Activated CD8-positive, alpha-beta memory T cell treated with anti-CD3 and anti-CD28 coated beads for 36 hours (primary cell): ENCODE results near the gene ARL2. TPM values are rescaled to one million over a fixed set of nuclear protein-coding genes. Genes with fewer than 3 reads are reported as not detected.
"Not testable (repeated sequence)": the region's sequence is repeated elsewhere in the genome, so short reads cannot be mapped to it uniquely, and the experiment has no call there.

Source experiments
- CTCF ChIA-PET: fragments of 350-600 bp; sonication (Branson Sonifier 250); formaldehyde crosslinking; loops from one replicate; lab custom pipeline; 2021; ENCODE audit warnings: antibody characterized with exemption; lab: Charles Lee
- POLR2A ChIA-PET: fragments of 350-600 bp; sonication (Branson Sonifier 250); formaldehyde crosslinking; loops from one replicate; lab custom pipeline; 2021; ENCODE audit warnings: antibody characterized with exemption; lab: Charles Lee
- total RNA-seq, 2 experiments: library from RNA; stranded (reverse); gene quantifications; one replicate each; pipeline ENCODE4 v1.2.3, GENCODE V29; 2021

Gene ARL2
- total RNA-seq = 100 to 1,000 TPM; 134 to 138 TPM

DNA sequence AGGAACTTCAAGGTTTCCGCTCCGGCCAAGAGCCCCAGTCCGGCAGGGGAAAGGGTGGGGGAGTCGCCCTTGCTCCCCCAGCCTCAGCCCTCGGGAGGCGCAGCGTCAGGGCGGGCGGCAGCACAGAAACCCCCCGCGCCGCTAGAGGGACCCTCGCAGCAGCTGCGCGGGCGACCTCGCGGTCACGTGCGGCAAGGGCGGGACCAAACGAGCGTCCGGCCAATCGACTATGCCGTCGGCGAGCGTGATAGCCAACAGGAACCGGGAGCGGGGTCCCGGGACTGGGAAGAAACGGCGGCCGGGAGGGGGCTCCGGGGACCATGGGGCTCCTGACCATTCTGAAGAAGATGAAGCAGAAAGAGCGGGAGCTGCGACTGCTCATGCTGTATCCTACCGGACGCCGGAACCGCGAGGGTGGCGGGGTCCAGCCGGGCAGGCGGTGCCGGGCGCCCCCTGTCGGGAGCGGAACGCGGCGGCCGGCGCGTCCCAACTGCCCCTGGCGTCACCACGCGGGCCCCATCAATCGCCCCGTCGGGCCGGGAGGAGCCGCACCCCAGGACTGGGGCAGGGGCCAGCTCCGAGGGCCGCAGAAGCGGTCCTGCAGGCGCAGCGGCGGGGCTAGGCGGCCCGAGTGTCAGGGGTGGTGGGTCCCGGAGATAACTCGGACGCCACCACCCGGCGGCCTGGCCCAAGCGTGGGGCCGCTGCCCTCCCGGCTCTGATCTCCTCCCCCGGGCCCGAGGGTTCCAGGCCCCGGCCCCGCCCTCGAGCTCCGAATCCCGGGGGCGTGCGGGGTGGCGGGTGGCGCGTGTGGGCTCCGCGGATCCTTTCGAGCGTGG, at the start of gene ARL2:
Gene ARL2 (plus strand): TSS at position 273 of the 838 bp plus-strand sequence. CDS start 48 bp downstream, at position 321.
- POLR2A ChIA-PET = interaction anchor here (0.6 to 2.2 kb wide), 6 partner anchors 12 to 172 kb away, joined by 3 to 7 read pairs (median 4); partner anchors contain the start of genes CDCA5, FAU, MRPL49 and ZFPL1
- CTCF ChIA-PET = interaction anchor here (0.7 to 3.5 kb wide), 41 partner anchors 8 to 846 kb away, joined by 3 to 28 read pairs (median 4); partner anchors contain the start of genes FAU, MAJIN, MRPL49 and SAC3D1

DNA sequence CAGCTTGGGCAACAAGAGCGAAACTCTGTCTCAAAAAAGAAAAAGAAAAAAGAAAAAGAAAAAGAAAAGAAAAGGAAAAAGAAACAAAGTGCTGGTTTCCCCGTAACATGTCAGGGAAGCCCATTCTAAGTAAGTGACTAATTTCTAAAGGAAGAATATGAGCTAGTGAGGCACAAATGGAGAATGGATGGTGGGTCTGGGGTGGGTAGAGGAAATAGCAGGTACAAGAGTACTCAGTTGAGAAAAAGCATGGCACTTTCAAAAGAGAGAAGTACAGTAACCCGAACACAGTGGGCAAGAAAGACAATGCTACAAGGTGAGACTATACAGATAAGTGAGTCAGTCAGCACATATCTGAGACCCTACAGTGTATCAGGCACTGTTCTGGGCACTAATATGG, 46.6 kb upstream of the ARL2 start:
- CTCF ChIA-PET = no interaction called here
- POLR2A ChIA-PET = no interaction called here

DNA sequence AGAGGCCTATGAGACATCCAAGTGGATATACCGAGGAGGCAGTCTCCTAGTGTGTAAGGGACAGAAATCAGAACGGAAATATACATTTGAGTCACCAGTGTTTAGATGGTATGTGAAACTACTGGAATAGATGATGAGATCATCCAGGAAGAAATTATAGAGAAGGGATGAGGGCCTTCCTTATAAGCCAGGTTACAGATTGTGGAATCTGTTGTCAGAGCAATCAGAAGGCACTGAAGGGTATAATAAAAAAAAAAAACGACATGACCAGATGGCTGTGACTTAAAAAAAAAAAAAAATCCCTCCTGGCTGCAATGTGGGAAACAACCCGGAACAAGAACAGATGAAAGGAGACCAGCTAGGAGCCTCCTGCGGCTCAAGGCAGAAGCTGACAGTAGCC, 44.8 kb upstream of the ARL2 start:
- CTCF ChIA-PET = no interaction called here
- POLR2A ChIA-PET = interaction anchor here (0.7 kb wide), 1 partner anchor 9 kb away, joined by 6 read pairs; no protein-coding TSS in a partner anchor

DNA sequence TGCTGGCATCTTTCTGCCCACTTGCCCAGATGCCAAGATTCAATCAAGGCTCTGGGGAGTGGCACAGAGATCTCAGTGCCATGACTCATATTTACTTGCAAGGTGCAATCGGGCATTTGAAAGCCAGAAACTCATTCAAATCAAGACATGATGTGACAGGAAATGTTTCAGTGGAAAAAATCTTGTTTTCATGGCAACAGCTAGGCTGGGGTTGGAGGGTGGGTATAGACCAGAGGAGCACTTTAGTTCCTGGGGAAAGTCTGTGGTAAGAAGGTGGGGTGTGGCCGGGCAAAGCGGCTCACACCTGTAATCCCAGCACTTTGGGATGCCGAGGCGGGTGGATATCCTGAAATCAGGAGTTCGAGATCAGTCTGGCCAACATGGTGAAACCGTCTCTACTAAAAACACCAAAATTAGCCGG, 43.2 kb upstream of the ARL2 start:
- CTCF ChIA-PET = no interaction called here
- POLR2A ChIA-PET = interaction anchor here (0.7 kb wide), 1 partner anchor 14 kb away, joined by 3 read pairs; no protein-coding TSS in a partner anchor

DNA sequence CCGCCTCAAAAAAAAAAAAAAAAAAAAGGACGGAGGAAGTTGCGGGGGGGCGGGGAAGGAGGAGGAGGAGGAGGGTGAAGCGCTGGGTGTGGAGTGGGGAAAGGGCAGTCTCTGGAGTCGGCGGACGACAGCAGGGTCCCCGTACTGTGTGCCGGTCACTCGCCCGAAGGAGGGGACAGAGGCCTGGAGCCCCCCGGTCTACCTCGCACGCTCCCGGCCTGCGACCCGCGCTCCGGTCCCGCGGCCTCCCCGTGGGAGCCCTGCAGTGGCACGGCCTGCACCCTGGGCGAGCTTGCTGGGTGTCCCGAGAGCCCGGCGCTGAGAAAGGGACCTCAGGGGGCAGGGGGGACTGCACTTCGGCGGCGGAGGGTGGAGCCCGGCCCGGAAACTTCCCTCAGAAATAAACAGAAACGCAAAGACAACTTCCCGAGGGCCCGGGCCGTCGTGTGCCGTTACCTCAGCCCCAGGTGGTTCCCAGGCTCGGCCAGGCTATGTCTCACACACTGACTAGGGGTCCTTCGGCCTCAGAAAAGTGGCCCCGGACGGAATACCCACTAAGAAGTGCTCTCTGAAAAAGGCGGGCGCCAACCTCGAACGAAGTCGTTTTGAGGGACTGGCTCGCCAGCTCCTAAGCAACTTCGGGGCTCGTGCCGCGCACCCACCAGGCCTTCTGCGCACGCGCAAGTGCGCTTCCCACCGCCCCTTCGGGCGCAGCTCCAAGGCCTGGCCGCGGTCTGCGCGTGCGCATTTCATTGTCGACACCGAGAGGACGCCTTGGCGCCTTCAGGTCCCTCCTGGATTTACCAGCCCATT, 42.3 kb upstream of the ARL2 start, which contains the start of gene MAJIN:
Gene MAJIN (minus strand): TSS at position 688 of the 813 bp plus-strand sequence. CDS start 12,703 bp downstream, outside the sequence.
- POLR2A ChIA-PET = interaction anchor here (0.7 kb wide), 1 partner anchor 15 kb away, joined by 3 read pairs; no protein-coding TSS in a partner anchor
- CTCF ChIA-PET = interaction anchor here (0.7 to 0.9 kb wide), 2 partner anchors 43 to 111 kb away, joined by 3 to 4 read pairs; partner anchors contain the start of gene ARL2

DNA sequence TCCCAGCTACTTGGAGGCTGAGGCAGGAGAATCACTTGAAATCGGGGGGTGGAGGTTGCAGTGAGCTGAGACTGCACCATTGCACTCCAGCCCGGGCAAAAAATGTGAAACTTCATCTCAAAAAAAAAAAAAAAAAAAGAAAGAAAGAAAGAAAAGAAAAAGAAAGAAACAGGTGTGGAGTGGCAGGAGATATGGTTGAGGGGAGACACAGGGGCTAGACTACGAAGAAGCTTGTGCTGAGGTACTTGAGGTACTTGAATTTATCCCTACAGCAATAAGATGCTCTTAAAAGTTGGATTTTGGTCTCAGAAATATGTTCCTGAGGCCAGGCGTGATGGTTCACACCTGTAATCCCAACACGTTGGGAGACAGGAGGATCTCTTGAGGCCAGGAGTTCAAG, 39.8 kb upstream of the ARL2 start:
- CTCF ChIA-PET = no interaction called here
- POLR2A ChIA-PET = no interaction called here

DNA sequence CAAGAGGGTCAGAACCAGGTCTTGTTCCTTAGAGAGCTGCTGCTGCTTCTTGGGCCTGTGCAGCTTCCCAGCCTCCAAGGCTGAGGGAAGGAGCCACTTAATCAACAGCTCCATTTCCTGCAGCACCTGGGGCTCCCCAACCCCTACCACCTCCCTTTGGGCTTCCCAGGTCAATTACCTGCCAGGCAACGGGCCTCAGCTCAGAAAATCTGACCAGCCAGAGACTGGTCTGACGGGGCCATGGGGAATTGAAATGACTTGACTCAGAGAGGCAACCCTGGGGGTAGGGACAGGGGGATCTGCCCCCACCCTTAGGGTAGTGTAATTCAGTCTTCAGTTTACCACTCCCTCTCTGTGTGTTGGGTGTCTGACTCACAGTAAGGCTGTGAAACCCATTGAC, 37.3 kb upstream of the ARL2 start:
- CTCF ChIA-PET = interaction anchor here (1.0 kb wide), 1 partner anchor 25 kb away, joined by 3 read pairs; no protein-coding TSS in a partner anchor
- POLR2A ChIA-PET = no interaction called here

DNA sequence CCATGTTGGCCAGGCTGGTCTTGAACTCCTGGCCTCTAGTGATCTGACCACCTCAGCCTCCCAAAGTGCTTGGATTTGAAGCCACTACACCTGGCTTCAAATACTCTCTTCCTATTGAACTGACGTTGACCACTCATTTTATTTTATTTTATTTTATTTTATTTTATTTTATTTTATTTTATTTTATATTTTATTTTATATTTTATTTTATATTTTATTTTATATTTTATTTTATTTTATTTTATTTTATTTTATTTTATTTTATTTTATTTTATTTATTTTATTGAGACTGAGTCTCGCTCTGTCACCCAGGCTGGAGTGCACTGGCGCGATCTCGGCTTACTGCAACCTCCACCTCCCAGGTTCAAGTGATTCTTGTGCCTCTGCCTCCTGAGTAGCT, 30.6 kb upstream of the ARL2 start:
- CTCF ChIA-PET = not testable (repeated sequence)

DNA sequence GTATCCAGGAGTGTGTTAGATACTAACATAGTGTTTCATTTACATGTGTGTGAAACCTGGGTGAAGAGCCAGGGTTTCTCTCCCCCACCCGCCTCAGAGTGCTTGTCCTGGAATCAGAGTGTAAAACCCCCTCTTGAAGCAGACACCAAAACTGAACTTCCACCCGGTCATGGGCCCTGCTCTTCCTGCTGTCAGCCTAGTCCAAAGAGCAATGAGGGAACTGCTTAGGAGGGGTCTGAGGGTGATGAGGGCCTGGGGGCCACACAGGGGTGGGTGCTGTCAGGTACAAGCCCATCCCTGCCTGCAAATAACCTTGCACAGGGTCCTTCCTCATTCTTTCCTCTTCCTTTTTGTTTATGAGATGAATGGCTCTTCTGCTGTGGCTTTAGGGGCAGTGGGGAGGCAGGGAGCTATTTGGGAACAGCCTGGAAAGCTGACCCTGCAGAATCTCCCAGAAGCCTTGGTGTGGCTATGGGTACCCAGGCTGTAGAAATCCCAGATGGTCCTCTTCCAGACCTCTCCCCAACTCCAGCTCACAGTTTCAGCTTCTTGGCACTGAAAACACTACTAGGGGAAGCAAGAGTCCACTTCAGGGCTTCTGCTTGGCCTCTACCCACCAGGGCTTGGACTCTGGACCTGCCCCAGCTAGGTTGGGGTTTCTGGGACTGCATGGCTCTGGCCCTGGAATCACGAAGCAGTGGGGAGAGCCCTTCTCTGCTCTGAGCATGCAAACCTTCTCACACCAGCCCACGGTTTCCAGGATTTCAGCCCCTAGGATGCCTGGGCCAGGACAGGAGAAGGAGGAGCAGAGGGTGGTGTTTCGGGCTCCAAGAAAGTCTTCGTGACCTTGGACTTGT, 25.7 kb upstream of the ARL2 start:
- ChIA-PET CTCF (interaction anchor here (1.1 kb wide), 1 partner anchor 94 kb away, joined by 3 read pairs; no protein-coding TSS in a partner anchor), POLR2A (no interaction called here)

More for the DNA sequence above, 30.6 kb upstream of the ARL2 start:
- POLR2A ChIA-PET = not testable (repeated sequence)

DNA sequence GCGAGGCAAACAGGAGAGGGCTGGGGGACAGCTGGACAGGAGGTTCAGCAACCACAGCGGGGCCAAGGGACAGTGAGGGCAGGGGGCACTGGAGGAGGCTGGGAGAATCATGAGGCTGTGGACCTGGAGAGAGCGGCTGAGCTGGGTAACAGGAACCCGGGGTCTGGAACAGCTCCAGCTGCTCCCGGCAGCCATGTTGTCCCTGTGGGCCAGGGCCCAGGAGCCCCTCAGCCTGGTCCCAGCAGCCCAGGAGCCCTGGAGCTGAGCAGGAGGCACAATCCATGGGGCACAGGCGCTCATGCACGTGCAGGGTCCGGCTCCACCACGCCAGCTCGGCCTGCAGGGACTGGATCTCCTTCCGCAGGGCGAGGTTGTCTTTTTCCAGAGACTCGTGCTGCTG, 24.5 kb upstream of the ARL2 start:
- ChIA-PET POLR2A (no interaction called here), CTCF (interaction anchor here (1.1 kb wide), 1 partner anchor 96 kb away, joined by 3 read pairs; no protein-coding TSS in a partner anchor)

DNA sequence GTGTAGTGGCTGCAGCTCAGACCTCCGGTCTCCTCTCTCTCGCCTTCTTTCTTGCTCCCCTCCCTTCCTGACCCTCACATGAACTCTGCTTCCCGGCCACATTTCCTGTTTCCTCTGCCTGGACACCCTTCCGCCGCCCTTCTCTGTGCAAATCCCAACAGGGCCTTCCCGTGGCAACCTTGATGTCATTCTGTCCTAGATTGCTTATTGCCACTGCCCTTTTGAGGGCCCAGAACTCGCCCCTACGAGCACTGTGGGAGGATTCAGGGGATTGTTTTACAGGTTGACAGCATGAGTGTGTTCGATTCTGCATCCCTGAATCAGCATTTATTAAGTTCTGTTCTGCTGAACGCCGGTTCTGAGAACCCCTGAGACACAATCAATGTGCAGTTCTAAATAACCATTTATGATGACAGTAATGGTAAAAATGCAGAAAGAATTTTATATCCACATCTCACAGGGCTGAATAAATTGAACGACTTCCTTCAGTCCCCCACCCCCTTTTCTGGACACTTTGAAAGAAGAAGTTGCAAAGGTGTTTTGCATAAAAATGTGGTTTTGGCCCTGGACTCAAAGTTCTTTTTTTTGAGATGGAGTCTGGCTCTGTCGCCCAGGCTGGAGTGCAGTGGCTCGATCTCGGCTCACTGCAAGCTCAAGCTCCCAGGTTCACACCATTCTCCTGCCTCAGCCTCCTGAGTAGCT, 23.6 kb upstream of the ARL2 start:
- POLR2A ChIA-PET = no interaction called here
- CTCF ChIA-PET = no interaction called here

DNA sequence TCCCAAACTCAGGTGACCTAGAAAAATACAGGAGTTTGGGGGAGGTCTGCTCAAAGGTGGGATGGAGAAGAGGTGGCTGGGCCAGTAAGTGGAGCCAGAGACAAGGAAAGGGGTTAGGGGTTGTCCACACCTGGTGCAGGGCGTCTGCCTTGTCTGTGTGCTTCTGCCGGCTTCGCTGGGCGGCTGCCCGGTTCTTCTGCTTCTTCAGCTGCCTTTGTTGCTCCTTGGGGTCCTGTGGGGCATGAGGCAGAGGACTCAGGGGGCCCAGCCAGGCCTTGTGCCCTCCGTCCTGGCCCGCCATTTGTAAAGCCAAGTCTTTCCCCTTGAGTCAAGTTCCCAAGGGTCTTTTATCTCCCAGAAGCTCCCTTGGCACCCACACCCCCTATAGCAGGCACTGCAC, 19.6 kb upstream of the ARL2 start:
- CTCF ChIA-PET = no interaction called here
- POLR2A ChIA-PET = no interaction called here

DNA sequence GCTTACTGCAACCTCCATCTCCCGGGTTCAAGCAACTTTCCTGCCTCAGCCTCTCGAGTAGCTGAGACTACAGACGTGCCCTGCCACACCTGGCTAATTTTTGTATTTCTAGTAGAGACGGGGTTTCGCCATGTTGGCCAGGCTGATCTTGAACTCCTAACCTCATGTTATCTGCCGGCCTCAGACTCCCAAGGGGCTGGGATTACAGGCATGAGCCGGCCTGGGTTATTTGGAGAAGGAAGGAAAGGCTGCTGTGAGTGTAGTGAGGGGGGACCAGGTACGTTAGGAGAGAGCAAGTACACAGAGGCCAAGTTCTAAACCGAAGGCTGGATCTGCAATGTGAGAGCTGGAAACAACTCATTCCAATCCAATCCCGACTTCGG, 17.6 kb upstream of the ARL2 start:
- POLR2A ChIA-PET = no interaction called here
- CTCF ChIA-PET = no interaction called here

DNA sequence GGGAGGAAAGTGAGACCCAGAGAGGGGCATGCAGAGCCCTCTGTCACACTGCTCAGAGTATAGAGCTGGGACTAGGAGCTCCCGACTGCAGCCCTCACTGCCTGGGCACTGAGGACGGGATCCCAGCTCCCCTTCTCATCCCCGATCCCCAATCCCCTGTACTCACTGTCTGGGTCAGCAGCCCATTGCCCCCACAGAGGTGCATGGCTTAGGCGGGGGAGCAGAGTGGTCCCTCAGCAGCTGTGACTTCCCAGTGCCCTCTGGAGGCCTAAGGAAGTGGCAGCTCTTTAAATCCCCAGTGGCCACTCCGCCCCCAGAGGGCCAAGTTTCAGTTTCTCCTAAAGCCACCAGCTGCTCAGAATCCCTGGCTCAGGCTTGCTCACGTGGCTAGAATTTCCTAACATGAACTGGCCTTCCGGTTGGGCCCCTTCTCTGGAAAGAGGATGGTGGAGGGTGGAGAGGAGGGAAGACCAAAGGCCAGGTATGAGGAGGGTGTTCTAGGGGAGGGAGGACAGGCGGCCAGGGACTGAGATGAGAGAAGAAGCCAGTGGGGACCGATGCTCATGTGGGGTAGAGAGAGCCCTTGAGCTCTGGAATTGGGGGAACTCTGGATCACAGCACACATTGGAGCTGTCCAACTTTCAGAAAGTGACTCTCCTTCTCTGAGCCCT, 17.1 kb upstream of the ARL2 start, which contains the start of gene BATF2:
Gene BATF2 (minus strand): TSS at position 262 of the 671 bp plus-strand sequence. CDS start 57 bp downstream, at position 205.
- POLR2A ChIA-PET = no interaction called here
- CTCF ChIA-PET = no interaction called here

DNA sequence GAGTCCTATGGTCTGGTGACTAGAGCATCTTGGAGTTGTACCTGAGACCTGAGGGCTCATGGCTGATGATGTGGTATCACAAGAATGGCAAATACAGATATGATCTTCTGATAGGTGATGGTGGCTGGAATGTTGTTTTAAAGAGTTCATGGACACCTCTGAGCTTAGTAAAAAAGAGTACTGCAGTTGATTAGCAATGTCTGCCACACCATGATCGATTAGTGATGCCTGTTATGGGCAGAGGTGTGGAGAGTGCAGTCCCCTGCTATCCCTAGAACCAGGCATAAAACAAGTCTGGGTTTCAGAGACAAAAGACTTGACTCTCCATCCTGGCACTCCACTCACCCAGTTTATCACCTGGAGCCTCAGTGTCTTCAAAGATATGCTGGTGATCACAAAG, 15.8 kb upstream of the ARL2 start:
- ChIA-PET CTCF (interaction anchor here (1.0 to 1.3 kb wide), 3 partner anchors 13 to 149 kb away, joined by 3 read pairs; no protein-coding TSS in a partner anchor), POLR2A (no interaction called here)

DNA sequence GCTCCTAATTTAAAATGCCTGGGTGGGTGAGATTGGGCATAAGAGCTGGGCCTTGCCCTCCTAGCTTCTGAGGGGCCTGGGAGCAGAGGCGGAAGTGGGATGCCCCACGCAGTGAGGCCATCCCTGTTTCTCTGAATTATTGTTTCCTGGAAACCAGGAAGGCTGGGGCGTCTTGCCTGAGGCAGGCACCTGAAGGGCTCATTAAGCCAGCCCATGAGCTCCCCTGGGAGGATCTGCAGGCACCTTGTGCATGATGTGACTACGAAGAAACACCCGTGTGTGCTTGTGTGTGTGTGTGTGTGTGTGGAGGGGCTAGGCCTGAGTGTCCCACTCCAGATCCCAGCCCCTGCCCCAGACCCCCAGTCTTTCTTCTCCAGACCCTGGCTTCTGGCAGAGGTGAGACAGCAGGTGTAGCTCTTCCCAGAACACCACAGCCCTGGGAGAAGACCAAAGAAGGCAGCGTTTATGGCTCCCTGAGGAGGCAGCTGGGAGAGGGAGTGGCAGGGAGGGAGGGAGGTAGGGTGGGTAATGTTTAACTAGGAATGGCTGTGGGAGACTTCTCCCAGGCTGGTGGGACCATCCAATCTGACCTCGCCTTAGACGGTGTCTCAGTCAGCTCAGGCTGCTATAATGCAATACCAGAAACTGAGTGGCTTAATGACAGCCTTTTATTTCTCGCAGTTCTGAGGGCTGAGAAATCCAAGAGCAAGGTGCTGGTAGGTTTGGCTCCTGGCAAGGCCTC, 15.1 kb upstream of the ARL2 start:
- ChIA-PET POLR2A (interaction anchor here (0.6 kb wide), 1 partner anchor 121 kb away, joined by 3 read pairs; no protein-coding TSS in a partner anchor), CTCF (interaction anchor here (0.8 to 1.3 kb wide), 4 partner anchors 12 to 149 kb away, joined by 3 read pairs; partner anchors contain the start of gene ARL2)
